WERI-Rb-1 (cell line): ENCODE measurements around the gene WDR7.

Source experiments
- DNase-seq: peaks from one replicate; pipeline ENCODE4 v3.0.0-alpha.2; 2020
- H3K27ac ChIP-seq: fragments of 250-450 bp; sonication (Bioruptor Pico); 2 replicates; pipeline ENCODE4 v1.5.1; 2020; ENCODE audit warnings: mild to moderate bottlenecking, moderate library complexity
- H3K27me3 ChIP-seq: fragments of 250-450 bp; sonication (Bioruptor Pico); 2 replicates; pipeline ENCODE4 v1.5.1; 2021; ENCODE audit warnings: mild to moderate bottlenecking, low read depth, moderate library complexity; ENCODE audit not compliant: insufficient read depth, severe bottlenecking
- H3K36me3 ChIP-seq: fragments of 250-450 bp; sonication (Bioruptor Pico); 2 replicates; pipeline ENCODE4 v1.5.1; 2020; ENCODE audit warnings: mild to moderate bottlenecking, moderate library complexity
- H3K4me3 ChIP-seq: 2 replicates; pipeline ENCODE4 v1.5.1; 2011; ENCODE audit warnings: low read depth, mild to moderate bottlenecking, control low read depth, low read length
- H3K9me3 ChIP-seq: fragments of 250-450 bp; sonication (Bioruptor Pico); 2 replicates; pipeline ENCODE4 v1.5.1; 2021; ENCODE audit warnings: mild to moderate bottlenecking, moderate library complexity; ENCODE audit not compliant: severe bottlenecking
- CTCF ChIP-seq: IDR thresholded peaks from 2 replicates; pipeline ENCODE4 v1.5.1; 2011; ENCODE audit warnings: low read depth, mild to moderate bottlenecking, control low read depth, inconsistent platforms, low read length

The WDR7 gene

DNA sequence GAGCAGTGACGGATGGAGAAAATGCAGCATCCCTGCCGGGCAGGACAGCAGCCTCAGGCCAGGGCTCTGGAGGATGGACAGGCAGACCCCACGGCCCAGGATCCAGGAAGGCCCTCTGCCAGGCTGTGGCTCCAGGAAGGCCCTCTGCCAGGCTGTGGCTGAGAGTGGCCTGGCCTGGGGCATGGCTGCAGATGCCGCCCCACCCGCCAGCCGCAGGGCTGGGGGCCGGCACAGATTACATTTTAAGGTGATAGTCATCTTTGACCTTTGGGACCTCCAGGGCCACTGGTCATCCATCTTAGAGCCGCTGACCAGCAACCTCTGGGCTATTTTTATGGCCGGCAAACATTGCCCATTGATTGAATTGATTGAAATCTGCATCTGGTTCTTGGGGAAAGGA, 397.7 kb downstream of the WDR7 start:
- Histone ChIP-seq H3K27me3 (no peaks in the 10 kb centered on the region), H3K4me3 (no peak overlapping the region), H3K27ac (no peak overlapping the region), H3K36me3 (no peaks in the 10 kb centered on the region), H3K9me3 (no peaks in the 10 kb centered on the region)
- no peak for TF ChIP-seq CTCF
- DNase-seq, result no peak

GRCh38 chr18:57050310-57050949, 399.3 kb downstream of the WDR7 start:
- H3K27ac ChIP-seq, result peak overlapping the region; percentile 54; the same call in 1 of the 2 replicates
- peak; percentile 50 for TF ChIP-seq CTCF

DNA sequence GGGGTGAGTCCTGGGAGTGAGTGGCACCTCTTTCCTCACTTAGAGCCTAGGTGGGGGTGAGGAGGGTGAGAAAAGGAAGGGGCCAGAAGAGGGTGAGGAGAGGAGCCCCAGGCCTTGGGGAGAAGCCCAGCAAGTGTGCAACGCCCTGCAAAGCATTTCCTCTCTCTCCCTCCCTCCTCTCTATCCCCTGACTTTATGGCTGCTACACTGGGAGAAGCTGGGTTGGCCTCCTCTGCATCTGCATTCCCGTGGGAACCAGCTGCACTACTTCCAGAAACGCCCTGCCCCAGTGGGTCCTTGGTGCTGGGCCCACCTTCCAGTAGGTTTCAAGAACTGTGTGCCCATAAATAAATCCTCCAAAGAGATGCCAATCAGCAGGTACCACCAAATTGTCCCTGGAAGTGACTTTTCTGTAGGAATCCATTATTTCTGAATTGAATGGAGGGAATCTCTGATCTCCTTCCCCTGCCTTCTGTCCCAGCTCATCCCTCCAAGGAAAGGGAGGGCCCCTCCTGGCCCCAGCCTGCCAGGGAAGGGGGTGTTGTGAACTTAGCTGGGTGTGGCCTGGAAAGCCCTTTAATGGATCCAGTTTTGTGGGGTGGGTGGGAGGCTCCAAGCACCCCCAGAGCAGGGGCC, 400.0 kb downstream of the WDR7 start:
- Histone ChIP-seq H3K27ac (peak overlapping the region; percentile 54), H3K9me3 (peaks cover 4% of the 10 kb centered on the region), H3K36me3 (no peaks in the 10 kb centered on the region), H3K27me3 (no peaks in the 10 kb centered on the region), H3K4me3 (no peak overlapping the region)
- DNase-seq, result no peak
- no peak for TF ChIP-seq CTCF

More at GRCh38 chr18:57050310-57050949, 399.3 kb downstream of the WDR7 start:
- no peaks in the 10 kb centered on the region for H3K27me3 ChIP-seq
- no peak overlapping the region for H3K4me3 ChIP-seq
- H3K36me3 ChIP-seq, result no peaks in the 10 kb centered on the region
- peaks cover 4% of the 10 kb centered on the region for H3K9me3 ChIP-seq
- no peak for DNase-seq

DNA sequence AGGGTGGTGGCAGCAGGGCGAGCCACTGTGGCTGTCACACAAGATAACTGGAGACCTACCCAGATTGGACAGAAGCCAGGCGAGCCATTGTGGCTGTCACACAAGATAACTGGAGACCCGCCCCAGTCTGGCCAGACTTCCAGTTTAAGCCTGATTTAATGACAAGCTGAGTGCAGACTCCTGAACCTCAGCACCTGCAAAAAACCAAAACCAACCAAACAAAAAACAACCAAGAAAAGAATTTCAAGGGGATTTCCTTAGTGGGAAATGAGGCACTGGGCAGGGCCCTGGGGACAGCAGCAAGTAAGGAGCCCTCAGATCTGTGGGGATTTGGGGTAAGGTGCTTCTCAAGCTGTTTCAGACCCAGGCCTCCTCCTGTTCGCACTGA, 400.5 kb downstream of the WDR7 start:
- Histone ChIP-seq H3K27me3 (no peaks in the 10 kb centered on the region), H3K4me3 (no peak overlapping the region), H3K36me3 (no peaks in the 10 kb centered on the region), H3K9me3 (peaks cover 4% of the 10 kb centered on the region), H3K27ac (peak overlapping the region; percentile 54)
- DNase-seq, result peak; percentile 83
- TF ChIP-seq CTCF, result no peak

- no peak for DNase-seq
- Histone ChIP-seq H3K4me3 (no peak overlapping the region), H3K27ac (peak overlapping the region; percentile 54), H3K36me3 (no peaks in the 10 kb centered on the region), H3K9me3 (peaks cover 4% of the 10 kb centered on the region), H3K27me3 (no peaks in the 10 kb centered on the region)
- TF ChIP-seq CTCF, result peak; percentile 52
Measured at GRCh38 chr18:57052173-57052572, 401.0 kb downstream of the WDR7 start.
